NB4 (cell line): ENCODE measurements around the gene HLA-DPB1.

ENCODE experiments used
- CTCF ChIP-seq: IDR thresholded peaks from one replicate; pipeline ENCODE4 v1.5.1; 2012; ENCODE audit warnings: low read depth, low read length
- MYC ChIP-seq: IDR thresholded peaks from 2 replicates; pipeline ENCODE4 v1.6.1; 2011; ENCODE audit warnings: low read depth, low read length
- POLR2A ChIP-seq: IDR thresholded peaks from 2 replicates; pipeline ENCODE4 v1.6.1; 2011; ENCODE audit warnings: mild to moderate bottlenecking; ENCODE audit not compliant: insufficient read length; ENCODE audit errors: extremely low read depth

GRCh38 chr6:33065312-33065711 lies 10.5 kb upstream of the HLA-DPB1 start:
- TF ChIP-seq CTCF: no peak
- no peak for TF ChIP-seq MYC
- TF ChIP-seq POLR2A: no peak
